K562 (cell line): ENCODE results near the gene NUTF2. TPM values are rescaled to one million over a fixed set of nuclear protein-coding genes. Genes with fewer than 3 reads are reported as not detected.

Experiments
- CGGBP1 ChIP-seq: fragments of 250-450 bp; sonication (Bioruptor Pico); IDR thresholded peaks from 2 replicates; pipeline ENCODE4 v1.9.0; 2021; ENCODE audit warnings: mild to moderate bottlenecking
- CSDE1 ChIP-seq, 2 experiments: fragments of 450-650 bp; IDR thresholded peaks; 2 replicates each; pipeline ENCODE4 v1.6.1; 2016; ENCODE audit warnings: mild to moderate bottlenecking in 1 of 2
- EP300 ChIP-seq: IDR thresholded peaks from 2 replicates; pipeline ENCODE4 v1.6.1; 2012; ENCODE audit warnings: low read length, improper control_type of control experiment
- FOXM1 ChIP-seq, 2 experiments: fragments of 450-650 bp in 1 of 2; sonication (generic) in 1 of 2; formaldehyde crosslinking in 1 of 2; IDR thresholded peaks; 2 replicates each; pipeline versions ENCODE4 v1.6.1 to v1.9.0; 2017 to 2022; ENCODE audit warnings: low read depth in 2 of 2, mild to moderate bottlenecking in 2 of 2, missing genetic modification reagents in 1 of 2, moderate library complexity in 1 of 2
- GMEB1 ChIP-seq: fragments of 250-450 bp; sonication (Bioruptor Pico); IDR thresholded peaks from 2 replicates; pipeline ENCODE4 v1.4.0; 2020; ENCODE audit warnings: mild to moderate bottlenecking
- MCM2 ChIP-seq: fragments of 450-650 bp; IDR thresholded peaks from 2 replicates; pipeline ENCODE4 v1.6.1; 2017; ENCODE audit warnings: low read depth, mild to moderate bottlenecking
- POLR2G ChIP-seq: fragments of 200-400 bp; formaldehyde crosslinking; IDR thresholded peaks from 2 replicates; pipeline ENCODE4 v1.6.1; 2017; ENCODE audit warnings: low read depth, mild to moderate bottlenecking, antibody characterized with exemption, low read length, moderate library complexity
- RUNX1 ChIP-seq: sonication (generic); IDR thresholded peaks from 2 replicates; pipeline ENCODE4 v1.6.1; 2016; ENCODE audit warnings: antibody characterized with exemption, low read depth
- TAF7 ChIP-seq: fragments of 450-650 bp; IDR thresholded peaks from 2 replicates; pipeline ENCODE4 v1.6.1; 2016; ENCODE audit warnings: missing genetic modification characterization, missing compliant biosample characterization
- TBP ChIP-seq: optimal IDR thresholded peaks from 2 replicates; pipeline ENCODE3; 2011; ENCODE audit warnings: low read depth, low read length, improper control_type of control experiment
- TCF3 ChIP-seq: sonication (generic); formaldehyde crosslinking; IDR thresholded peaks from 2 replicates; pipeline ENCODE4 v1.4.0; 2020; ENCODE audit warnings: mild to moderate bottlenecking, missing genetic modification reagents
- TRIM24 ChIP-seq, 2 experiments: fragments of 450-650 bp; IDR thresholded peaks; 2 replicates each; pipeline ENCODE4 v1.6.1; 2016
- UBTF ChIP-seq, 2 experiments: IDR thresholded peaks; 2 replicates each; pipeline ENCODE4 v1.6.1; 2012; ENCODE audit warnings: improper control_type of control experiment in 2 of 2, low read depth in 2 of 2, low read length in 2 of 2, borderline replicate concordance in 1 of 2
- ZC3H11A ChIP-seq: IDR thresholded peaks from 2 replicates; pipeline ENCODE4 v1.6.1; 2012; ENCODE audit warnings: low read depth, low read length, improper control_type of control experiment
- ZNF639 ChIP-seq, 2 experiments: fragments of 200-800 bp in 1 of 2; sonication (Bioruptor generic) in 1 of 2; sonication (generic) in 1 of 2; formaldehyde crosslinking in 1 of 2; IDR thresholded peaks in 1 of 2; conservative IDR thresholded peaks in 1 of 2; 2 replicates each; pipeline versions ENCODE4 v1.5.0 to v1.6.1; 2016 to 2020; ENCODE audit warnings: missing compliant biosample characterization in 1 of 2, missing genetic modification characterization in 1 of 2, missing genetic modification reagents in 1 of 2
- polyA plus RNA-seq, 8 experiments: library from polyadenylated mRNA; depleted of rRNA in 4 of 8; stranded (reverse) in 5 of 8; unstranded in 3 of 8; fragments of >200 nt; fragmentation: Nextera tagmentation in 2 of 8; fragmentation: Illumina TruSeq in 1 of 8; extraction: Ambion mirVana in 2 of 8; extraction: Trizol in 1 of 8; gene quantifications; 2 replicates each; pipeline versions ENCODE4 v1.2.1 to v1.2.3, GENCODE V29; 2011 to 2014; ENCODE audit warnings: inconsistent platforms in 1 of 8, missing spikeins in 1 of 8
- total RNA-seq, 7 experiments: library from RNA; depleted of rRNA in 6 of 7; stranded (reverse); fragments of >200 nt in 6 of 7; fragmentation: Illumina TruSeq in 2 of 7; extraction: Trizol in 2 of 7; gene quantifications; 2 replicates each; pipeline versions ENCODE4 v1.2.1 to v1.2.3, GENCODE V29; 2011 to 2021; ENCODE audit warnings: low replicate concordance in 1 of 7

NUTF2 gene
- total and polyA plus RNA-seq, 9 of the 15 experiments (the other 6 are each of a cell fraction or from before 2014, with no cell fraction given): 106 to 248 (median 147) TPM

- TF ChIP-seq UBTF (IDR thresholded peaks at IDR 0.05; ENCODE audit: borderline replicate concordance in 1 of 2, low read depth in 2 of 2, low read length in 2 of 2) (peak in 1 of 2 experiments; percentile 26; a peak in 1 of 4 replicates), CGGBP1 (CRISPR knock-in tag) (no peak), TRIM24 (IDR thresholded peaks at IDR 0.05) (0 out of 4 replicates have a peak, but pooled peaks of 1 of the 2 experiments have one; percentile 58), TCF3 (0 out of 2 replicates have a peak, but pooled peaks have one; percentile 29), FOXM1 (IDR thresholded peaks at IDR 0.05; ENCODE audit: low read depth) (no peak), FOXM1 (CRISPR knock-in tag; IDR thresholded peaks at IDR 0.05; ENCODE audit: low read depth) (no peak; the same call in 1 of the 2 replicates), ZNF639 (CRISPR knock-in tag; conservative IDR thresholded peaks at IDR 0.05 in 1 of 2, IDR thresholded peaks at IDR 0.05 in 1 of 2) (no peak; a peak in 1 of 4 replicates), EP300 (no peak), TAF7 (tag) (no peak), POLR2G (peak; percentile 88), TBP (peak; percentile 66), RUNX1 (no peak), MCM2 (no peak), ZC3H11A (no peak), GMEB1 (CRISPR knock-in tag) (peak; percentile 13; the same call in 1 of the 2 replicates), CSDE1 (IDR thresholded peaks at IDR 0.05) (no peak)
Measured at GRCh38 chr16:67841816-67842508, 4.8 kb upstream of the NUTF2 start, which contains the start of gene THAP11 (continued).
